Measurements from ENCODE around the gene DNM3. TPM values are rescaled to one million over a fixed set of nuclear protein-coding genes. Genes with fewer than 3 reads are reported as not detected.

DNM3 gene
- total and polyA plus RNA-seq, 9 of the 15 experiments (the other 6 are each of a cell fraction or from before 2014, with no cell fraction given) = 0.08 to 0.36 (median 0.22) TPM; not detected in 1

DNA sequence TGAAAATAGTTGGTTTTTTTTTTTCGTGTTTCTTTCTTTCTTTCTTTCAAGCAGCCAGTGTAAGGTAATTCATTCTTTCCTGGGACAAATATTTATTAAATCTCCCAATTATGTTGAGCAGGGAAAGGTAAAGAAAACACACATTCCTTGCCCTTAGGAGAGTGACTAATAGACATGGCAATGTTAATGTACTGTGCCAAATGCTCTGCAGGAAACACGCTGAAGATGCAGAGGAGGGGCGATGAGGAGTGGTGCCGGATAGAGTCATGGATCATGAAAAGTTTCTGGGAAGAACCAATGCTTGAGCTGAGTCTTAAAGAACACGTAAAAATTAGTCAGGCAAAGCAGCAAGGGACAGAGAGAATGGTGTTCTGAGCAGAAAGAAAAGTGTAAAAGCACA lies 199.2 kb downstream of the DNM3 start:
- H2AFZ ChIP-seq (ENCODE audit: low read depth, low read length) = no peak overlapping the region
- intact Hi-C loops (cut with micrococcal nuclease) (no loop called here), in situ Hi-C loops (cut with MboI) (no loop called here)
- H3K36me3 ChIP-seq (ENCODE audit: control insufficient read depth, insufficient read depth, low read length) = no peaks in the 10 kb centered on the region
- no peak for DNase-seq (ENCODE audit: extremely low read depth in 1 of 4, low spot score in 3 of 4)
- TF ChIP-seq, protein P1, sequence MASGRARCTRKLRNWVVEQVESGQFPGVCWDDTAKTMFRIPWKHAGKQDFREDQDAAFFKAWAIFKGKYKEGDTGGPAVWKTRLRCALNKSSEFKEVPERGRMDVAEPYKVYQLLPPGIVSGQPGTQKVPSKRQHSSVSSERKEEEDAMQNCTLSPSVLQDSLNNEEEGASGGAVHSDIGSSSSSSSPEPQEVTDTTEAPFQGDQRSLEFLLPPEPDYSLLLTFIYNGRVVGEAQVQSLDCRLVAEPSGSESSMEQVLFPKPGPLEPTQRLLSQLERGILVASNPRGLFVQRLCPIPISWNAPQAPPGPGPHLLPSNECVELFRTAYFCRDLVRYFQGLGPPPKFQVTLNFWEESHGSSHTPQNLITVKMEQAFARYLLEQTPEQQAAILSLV (tag; IDR thresholded peaks at IDR 0.05) = no peak
- no peak for TF ChIP-seq USF1 (CRISPR knock-in tag; IDR thresholded peaks at IDR 0.05)
- no peak for TF ChIP-seq BMI1 (IDR thresholded peaks at IDR 0.05; ENCODE audit: low read length)
- H3K4me2 ChIP-seq (ENCODE audit: insufficient read depth, low read length) = no peak overlapping the region
- WGBS (ENCODE audit: insufficient coverage, low coverage, missing lambda C conversion rate) = 0% methylated on average over 5 of the region's 5 CpGs
- no peak overlapping the region for H3K4me3 ChIP-seq
- ATAC-seq = no peak
- no peak for FAIRE-seq
- no peak overlapping the region for H3K27ac ChIP-seq (ENCODE audit: extremely low read depth, low read depth, low read length)
- no peaks in the 10 kb centered on the region for H3K9me1 ChIP-seq (ENCODE audit: control insufficient read depth, insufficient read depth, low read length)
- no peaks in the 10 kb centered on the region for H3K9me3 ChIP-seq (replicated peaks; ENCODE audit: control insufficient read depth, insufficient read depth, low read depth, low read length)
- ChIA-PET POLR2A (no interaction called here), CTCF (ENCODE audit: low intra/inter-chr PET ratio) (no interaction called here)
- H3K27me3 ChIP-seq (ENCODE audit: control insufficient read depth in 2 of 2, insufficient read depth in 2 of 2, low read length in 2 of 2) = no peaks in the 10 kb centered on the region
- no peaks in the 10 kb centered on the region for H4K20me1 ChIP-seq (replicated peaks; ENCODE audit: control insufficient read depth, insufficient read depth, low read length)
- no peaks in the 10 kb centered on the region for H3K79me2 ChIP-seq (ENCODE audit: control insufficient read depth, insufficient read depth, low read length)
- BruUV-seq (replicated peaks) = no TSS peak
- H3K9ac ChIP-seq (ENCODE audit: insufficient read depth in 1 of 2, low read depth in 2 of 2, low read length in 2 of 2) = no peak overlapping the region
- H3K4me1 ChIP-seq (replicated peaks in 1 of 2; ENCODE audit: control insufficient read depth in 2 of 2, insufficient read depth in 2 of 2, low read length in 2 of 2) = no peaks in the 10 kb centered on the region

DNA sequence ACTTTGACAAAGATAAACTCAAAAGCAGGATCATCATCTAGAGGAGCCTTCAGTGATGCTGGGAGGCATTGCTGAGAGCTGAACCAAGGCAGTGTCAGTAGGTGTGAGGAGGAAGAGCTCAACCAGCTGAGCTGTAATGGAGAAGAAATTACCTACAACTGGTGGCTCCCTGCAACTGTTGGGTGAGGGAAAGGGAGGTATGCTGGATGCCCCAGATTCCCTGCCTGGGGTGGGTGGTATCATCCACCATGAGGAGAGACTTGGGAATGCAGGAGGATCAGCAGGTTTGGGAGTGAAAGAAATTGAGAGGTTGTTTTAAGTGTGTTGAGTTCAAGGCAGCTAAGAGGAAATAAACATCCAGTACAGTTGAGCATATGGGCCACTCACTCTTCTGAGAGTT lies 199.8 kb downstream of the DNM3 start:
- H4K20me1 ChIP-seq (replicated peaks; ENCODE audit: control insufficient read depth, insufficient read depth, low read length) = no peaks in the 10 kb centered on the region
- no peaks in the 10 kb centered on the region for H3K9me3 ChIP-seq (replicated peaks; ENCODE audit: control insufficient read depth, insufficient read depth, low read depth, low read length)
- no peak overlapping the region for H2AFZ ChIP-seq (ENCODE audit: low read depth, low read length)
- H3K27ac ChIP-seq (ENCODE audit: extremely low read depth, low read depth, low read length) = no peak overlapping the region
- no TSS peak for BruUV-seq (replicated peaks)
- ChIA-PET POLR2A (no interaction called here), CTCF (ENCODE audit: low intra/inter-chr PET ratio) (no interaction called here)
- H3K36me3 ChIP-seq (ENCODE audit: control insufficient read depth, insufficient read depth, low read length) = no peaks in the 10 kb centered on the region
- no peak for ATAC-seq
- H3K9me1 ChIP-seq (ENCODE audit: control insufficient read depth, insufficient read depth, low read length) = no peaks in the 10 kb centered on the region
- no peak overlapping the region for H3K9ac ChIP-seq (ENCODE audit: insufficient read depth in 1 of 2, low read depth in 2 of 2, low read length in 2 of 2)
- no peaks in the 10 kb centered on the region for H3K79me2 ChIP-seq (ENCODE audit: control insufficient read depth, insufficient read depth, low read length)
- FAIRE-seq = no peak
- TF ChIP-seq ZNF57 (CRISPR knock-in tag; IDR thresholded peaks at IDR 0.05) (no peak), PRPF4 (IDR thresholded peaks at IDR 0.05; ENCODE audit: insufficient read depth, low read depth, low read length, poor library complexity, severe bottlenecking) (no peak), ZNF561 (CRISPR knock-in tag; conservative IDR thresholded peaks at IDR 0.05) (no peak), LEF1 (IDR thresholded peaks at IDR 0.05) (no peak)
- TF ChIP-seq, protein P2, sequence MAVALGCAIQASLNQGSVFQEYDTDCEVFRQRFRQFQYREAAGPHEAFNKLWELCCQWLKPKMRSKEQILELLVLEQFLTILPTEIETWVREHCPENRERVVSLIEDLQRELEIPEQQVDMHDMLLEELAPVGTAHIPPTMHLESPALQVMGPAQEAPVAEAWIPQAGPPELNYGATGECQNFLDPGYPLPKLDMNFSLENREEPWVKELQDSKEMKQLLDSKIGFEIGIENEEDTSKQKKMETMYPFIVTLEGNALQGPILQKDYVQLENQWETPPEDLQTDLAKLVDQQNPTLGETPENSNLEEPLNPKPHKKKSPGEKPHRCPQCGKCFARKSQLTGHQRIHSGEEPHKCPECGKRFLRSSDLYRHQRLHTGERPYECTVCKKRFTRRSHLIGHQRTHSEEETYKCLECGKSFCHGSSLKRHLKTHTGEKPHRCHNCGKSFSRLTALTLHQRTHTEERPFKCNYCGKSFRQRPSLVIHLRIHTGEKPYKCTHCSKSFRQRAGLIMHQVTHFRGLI (CRISPR knock-in tag; IDR thresholded peaks at IDR 0.05) = no peak
- TF ChIP-seq, protein P3, sequence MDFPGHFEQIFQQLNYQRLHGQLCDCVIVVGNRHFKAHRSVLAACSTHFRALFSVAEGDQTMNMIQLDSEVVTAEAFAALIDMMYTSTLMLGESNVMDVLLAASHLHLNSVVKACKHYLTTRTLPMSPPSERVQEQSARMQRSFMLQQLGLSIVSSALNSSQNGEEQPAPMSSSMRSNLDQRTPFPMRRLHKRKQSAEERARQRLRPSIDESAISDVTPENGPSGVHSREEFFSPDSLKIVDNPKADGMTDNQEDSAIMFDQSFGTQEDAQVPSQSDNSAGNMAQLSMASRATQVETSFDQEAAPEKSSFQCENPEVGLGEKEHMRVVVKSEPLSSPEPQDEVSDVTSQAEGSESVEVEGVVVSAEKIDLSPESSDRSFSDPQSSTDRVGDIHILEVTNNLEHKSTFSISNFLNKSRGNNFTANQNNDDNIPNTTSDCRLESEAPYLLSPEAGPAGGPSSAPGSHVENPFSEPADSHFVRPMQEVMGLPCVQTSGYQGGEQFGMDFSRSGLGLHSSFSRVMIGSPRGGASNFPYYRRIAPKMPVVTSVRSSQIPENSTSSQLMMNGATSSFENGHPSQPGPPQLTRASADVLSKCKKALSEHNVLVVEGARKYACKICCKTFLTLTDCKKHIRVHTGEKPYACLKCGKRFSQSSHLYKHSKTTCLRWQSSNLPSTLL (IDR thresholded peaks at IDR 0.05) = no peak
- no peaks in the 10 kb centered on the region for H3K27me3 ChIP-seq (ENCODE audit: control insufficient read depth in 2 of 2, insufficient read depth in 2 of 2, low read length in 2 of 2)
- no peak for DNase-seq (ENCODE audit: extremely low read depth in 1 of 4, low spot score in 3 of 4)
- no peak overlapping the region for H3K4me3 ChIP-seq
- no peaks in the 10 kb centered on the region for H3K4me1 ChIP-seq (replicated peaks in 1 of 2; ENCODE audit: control insufficient read depth in 2 of 2, insufficient read depth in 2 of 2, low read length in 2 of 2)
- no peak overlapping the region for H3K4me2 ChIP-seq (ENCODE audit: insufficient read depth, low read length)
- intact Hi-C loops (cut with micrococcal nuclease) (no loop called here), in situ Hi-C loops (cut with MboI) (no loop called here)
